ENCODE results near the gene CXCL17. TPM values are rescaled to one million over a fixed set of nuclear protein-coding genes. Genes with fewer than 3 reads are reported as not detected.

The CXCL17 gene
- total RNA-seq, 1 donor from 2014 or later, result not detected

DNA sequence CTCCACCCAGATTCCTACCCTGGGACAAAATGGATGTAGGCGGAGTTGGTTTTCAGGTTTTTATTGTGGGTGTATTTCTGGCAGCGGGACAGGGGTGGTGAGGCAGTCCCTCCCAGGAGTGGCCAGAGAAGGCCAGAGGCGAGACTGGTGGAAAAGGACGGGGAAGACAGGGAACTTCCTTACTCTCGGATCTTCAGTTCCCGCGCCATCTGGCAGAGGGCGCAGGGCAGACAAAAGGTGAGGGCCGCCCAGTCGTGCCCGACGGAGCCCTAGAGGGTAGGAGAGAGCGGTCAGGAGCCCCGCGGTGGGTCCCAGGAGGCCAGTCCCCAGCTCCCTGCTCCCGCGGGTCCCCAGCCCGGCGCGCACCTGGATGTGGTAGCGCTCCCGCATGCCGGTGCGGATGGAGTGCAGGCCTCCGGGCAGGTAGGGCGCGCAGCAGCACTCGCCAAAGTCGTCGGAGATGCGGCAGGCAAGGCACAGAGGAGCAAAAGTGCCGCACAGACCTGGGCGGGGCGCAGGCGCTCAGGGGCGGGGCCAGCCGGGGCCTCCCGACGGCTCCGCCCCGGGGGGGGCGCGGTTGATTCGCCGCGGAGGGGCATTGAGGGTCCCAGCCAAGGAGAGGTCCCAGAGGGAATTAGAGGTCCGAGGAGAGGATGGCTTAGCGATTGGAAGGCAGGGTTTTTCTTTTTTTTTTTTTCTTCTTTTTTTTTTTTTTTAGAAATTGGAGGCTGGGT is 55.6 kb downstream of the CXCL17 start:
- Mint-ChIP-seq H3K4me3 (peak overlapping the region; percentile 50), H3K27me3 (ENCODE audit: low read depth) (peaks cover 49% of the 10 kb centered on the region), H3K27ac (ENCODE audit: unreplicated experiment) (peak overlapping the region; percentile 5), H3K9me3 (no peaks in the 10 kb centered on the region), H3K36me3 (ENCODE audit: low read depth) (no peaks in the 10 kb centered on the region), H3K4me1 (peaks cover 11% of the 10 kb centered on the region)
- TF ChIP-seq, protein P1, sequence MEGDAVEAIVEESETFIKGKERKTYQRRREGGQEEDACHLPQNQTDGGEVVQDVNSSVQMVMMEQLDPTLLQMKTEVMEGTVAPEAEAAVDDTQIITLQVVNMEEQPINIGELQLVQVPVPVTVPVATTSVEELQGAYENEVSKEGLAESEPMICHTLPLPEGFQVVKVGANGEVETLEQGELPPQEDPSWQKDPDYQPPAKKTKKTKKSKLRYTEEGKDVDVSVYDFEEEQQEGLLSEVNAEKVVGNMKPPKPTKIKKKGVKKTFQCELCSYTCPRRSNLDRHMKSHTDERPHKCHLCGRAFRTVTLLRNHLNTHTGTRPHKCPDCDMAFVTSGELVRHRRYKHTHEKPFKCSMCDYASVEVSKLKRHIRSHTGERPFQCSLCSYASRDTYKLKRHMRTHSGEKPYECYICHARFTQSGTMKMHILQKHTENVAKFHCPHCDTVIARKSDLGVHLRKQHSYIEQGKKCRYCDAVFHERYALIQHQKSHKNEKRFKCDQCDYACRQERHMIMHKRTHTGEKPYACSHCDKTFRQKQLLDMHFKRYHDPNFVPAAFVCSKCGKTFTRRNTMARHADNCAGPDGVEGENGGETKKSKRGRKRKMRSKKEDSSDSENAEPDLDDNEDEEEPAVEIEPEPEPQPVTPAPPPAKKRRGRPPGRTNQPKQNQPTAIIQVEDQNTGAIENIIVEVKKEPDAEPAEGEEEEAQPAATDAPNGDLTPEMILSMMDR (conservative IDR thresholded peaks at IDR 0.05), result peak; percentile 67
- DNase-seq (ENCODE audit: low read depth, low spot score), result peak; percentile 64

GRCh38 chr19:42380155-42380554 is 62.6 kb downstream of the CXCL17 start:
- no peak overlapping the region for H3K4me3 Mint-ChIP-seq
- no peak overlapping the region for H3K27ac Mint-ChIP-seq (ENCODE audit: unreplicated experiment)
- peaks cover 5% of the 10 kb centered on the region for H3K4me1 Mint-ChIP-seq
- no peak for DNase-seq (ENCODE audit: low read depth, low spot score)
- H3K27me3 Mint-ChIP-seq (ENCODE audit: low read depth), result peaks cover 15% of the 10 kb centered on the region
- no peaks in the 10 kb centered on the region for H3K9me3 Mint-ChIP-seq
- TF ChIP-seq, protein P1 (conservative IDR thresholded peaks at IDR 0.05), result no peak
- peaks cover 4% of the 10 kb centered on the region for H3K36me3 Mint-ChIP-seq (ENCODE audit: low read depth)

Other genes with a start within 250 kb of the CXCL17 start
- gene DEDD2, start 225.3 kb downstream of the CXCL17 start, total RNA-seq, result 20.6 and 21.5 TPM in 2 replicates
- gene ZNF526, start 222.6 kb downstream of the CXCL17 start, total RNA-seq, result 18.4 and 24.2 TPM in 2 replicates
- gene GSK3A, start 200.3 kb downstream of the CXCL17 start, total RNA-seq, result 66.1 and 68.0 TPM in 2 replicates
- gene ERF, start 187.8 kb downstream of the CXCL17 start, total RNA-seq, result 102 and 105 TPM in 2 replicates
- gene CIC, start 173.7 kb downstream of the CXCL17 start, total RNA-seq, result 91.6 and 93.4 TPM in 2 replicates
- 2.2 and 2.8 TPM in 2 replicates for gene PRR19, start 140.8 kb downstream of the CXCL17 start, total RNA-seq
- 166 and 173 TPM in 2 replicates for gene PAFAH1B3, start 140.3 kb downstream of the CXCL17 start, total RNA-seq
- 18.4 and 19.4 TPM in 2 replicates for gene TMEM145, start 129.6 kb downstream of the CXCL17 start, total RNA-seq
- gene MEGF8, start 117.3 kb downstream of the CXCL17 start, total RNA-seq, result 38.0 and 39.2 TPM in 2 replicates
- 2.2 and 3.6 TPM in 2 replicates for gene CNFN, start 52.6 kb downstream of the CXCL17 start, total RNA-seq
- gene LIPE, start 15.6 kb downstream of the CXCL17 start, total RNA-seq, result 24.5 and 29.1 TPM in 2 replicates
- not detected in 2 replicates for gene CEACAM1, start 85.5 kb upstream of the CXCL17 start, total RNA-seq
- gene CEACAM8, start 152.0 kb upstream of the CXCL17 start, total RNA-seq, result not detected in 2 replicates